ENCODE data around the gene CNNM3.

DNA sequence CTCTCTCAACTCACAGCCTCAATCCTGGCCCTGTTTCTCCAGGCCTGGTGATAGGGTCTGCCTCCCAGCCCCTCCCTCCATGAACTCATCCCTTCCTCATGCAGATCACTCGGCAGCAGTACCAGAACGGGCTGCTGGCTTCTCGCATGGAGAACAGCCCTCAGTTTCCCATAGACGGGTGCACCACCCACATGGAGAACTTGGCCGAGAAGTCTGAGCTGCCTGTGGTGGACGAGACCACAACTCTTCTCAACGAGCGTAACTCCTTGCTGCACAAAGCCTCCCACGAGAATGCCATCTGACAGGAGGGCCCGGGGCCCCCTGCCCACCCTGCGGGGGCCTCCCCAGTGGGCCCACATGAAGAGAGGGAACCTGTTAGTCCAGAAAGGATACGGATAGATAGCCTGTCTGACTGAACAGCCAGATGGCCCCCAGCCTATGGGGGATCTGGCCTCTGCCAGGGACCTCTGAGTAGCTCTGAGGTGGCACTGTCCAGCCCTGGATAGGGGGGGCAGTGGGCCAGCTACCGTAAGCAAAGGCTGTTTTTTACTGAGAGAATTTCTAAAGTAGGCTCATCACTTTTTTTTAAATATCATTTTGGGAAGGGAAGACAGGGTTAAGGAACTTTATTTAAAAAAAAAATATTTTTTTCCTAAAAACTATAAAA lies 6.7 kb upstream of the CNNM3 start:
- TF ChIP-seq POLR2A (IDR thresholded peaks at IDR 0.05): no peak
- TF ChIP-seq, protein P1, sequence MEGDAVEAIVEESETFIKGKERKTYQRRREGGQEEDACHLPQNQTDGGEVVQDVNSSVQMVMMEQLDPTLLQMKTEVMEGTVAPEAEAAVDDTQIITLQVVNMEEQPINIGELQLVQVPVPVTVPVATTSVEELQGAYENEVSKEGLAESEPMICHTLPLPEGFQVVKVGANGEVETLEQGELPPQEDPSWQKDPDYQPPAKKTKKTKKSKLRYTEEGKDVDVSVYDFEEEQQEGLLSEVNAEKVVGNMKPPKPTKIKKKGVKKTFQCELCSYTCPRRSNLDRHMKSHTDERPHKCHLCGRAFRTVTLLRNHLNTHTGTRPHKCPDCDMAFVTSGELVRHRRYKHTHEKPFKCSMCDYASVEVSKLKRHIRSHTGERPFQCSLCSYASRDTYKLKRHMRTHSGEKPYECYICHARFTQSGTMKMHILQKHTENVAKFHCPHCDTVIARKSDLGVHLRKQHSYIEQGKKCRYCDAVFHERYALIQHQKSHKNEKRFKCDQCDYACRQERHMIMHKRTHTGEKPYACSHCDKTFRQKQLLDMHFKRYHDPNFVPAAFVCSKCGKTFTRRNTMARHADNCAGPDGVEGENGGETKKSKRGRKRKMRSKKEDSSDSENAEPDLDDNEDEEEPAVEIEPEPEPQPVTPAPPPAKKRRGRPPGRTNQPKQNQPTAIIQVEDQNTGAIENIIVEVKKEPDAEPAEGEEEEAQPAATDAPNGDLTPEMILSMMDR (IDR thresholded peaks at IDR 0.05): no peak

Data from lower leg skin (tissue), 3 donors.